ENCODE results near the gene GPANK1.

The GPANK1 gene

DNA sequence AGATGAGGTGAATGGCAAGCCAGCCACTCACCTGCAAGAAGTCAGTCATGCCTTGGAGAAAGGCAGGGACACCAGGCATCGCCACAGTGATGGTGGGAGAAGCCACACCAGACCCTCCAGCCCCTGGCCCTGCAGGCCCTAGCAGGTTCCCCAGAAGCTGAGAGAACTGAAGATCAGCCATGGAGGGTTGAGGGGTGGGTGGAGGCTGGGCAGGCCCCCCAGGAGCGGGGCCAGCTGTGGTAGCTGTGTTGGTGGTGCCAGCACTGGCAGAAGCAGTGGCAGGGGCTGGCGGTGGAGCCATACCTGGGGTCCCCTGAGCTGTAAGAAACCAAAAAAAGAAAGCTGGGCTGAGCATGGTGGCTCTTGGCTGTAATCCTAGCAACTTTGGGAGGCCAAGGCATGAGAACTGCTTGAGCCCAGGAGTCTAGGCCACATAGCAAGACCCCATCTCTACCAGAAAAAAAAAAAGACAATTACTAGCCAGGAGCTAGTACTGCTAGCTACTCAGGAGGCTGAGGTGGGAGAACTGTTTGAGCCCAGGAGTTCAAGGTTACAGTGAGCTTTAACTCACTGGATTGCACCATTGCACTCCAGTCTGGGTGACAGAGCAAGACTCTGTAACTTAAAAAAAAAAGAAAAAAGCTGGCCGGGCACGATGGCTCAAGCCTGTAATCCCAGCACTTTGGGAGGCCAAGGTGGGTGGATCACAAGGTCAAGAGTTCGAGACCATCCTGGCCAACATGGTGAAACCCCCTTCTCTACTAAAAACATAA lies 21.8 kb downstream of the GPANK1 start:
- DNase-seq (ENCODE audit: low read depth in 2 of 3, low spot score in 1 of 3) = no peak

DNA sequence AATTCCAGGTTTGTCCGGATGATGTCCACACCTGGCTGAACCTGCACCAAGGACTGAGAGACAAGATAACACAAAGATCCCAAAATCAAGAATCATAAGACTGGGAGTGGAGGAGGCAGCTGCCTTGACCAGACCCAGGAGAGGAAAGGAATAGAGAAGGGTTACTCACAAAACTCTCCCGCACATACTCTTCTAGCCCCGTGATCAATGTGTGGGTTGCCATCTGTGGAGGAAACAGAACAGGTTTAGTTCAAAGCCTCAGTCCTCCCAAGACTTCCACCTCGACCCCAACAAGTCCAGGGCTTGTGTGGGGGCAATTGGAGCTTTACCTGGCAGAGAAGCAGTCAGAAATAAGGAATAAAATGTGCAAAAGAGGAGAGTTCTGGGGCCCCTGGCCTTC lies 23.4 kb downstream of the GPANK1 start:
- DNase-seq (ENCODE audit: low read depth in 2 of 3, low spot score in 1 of 3) = no peak

DNA sequence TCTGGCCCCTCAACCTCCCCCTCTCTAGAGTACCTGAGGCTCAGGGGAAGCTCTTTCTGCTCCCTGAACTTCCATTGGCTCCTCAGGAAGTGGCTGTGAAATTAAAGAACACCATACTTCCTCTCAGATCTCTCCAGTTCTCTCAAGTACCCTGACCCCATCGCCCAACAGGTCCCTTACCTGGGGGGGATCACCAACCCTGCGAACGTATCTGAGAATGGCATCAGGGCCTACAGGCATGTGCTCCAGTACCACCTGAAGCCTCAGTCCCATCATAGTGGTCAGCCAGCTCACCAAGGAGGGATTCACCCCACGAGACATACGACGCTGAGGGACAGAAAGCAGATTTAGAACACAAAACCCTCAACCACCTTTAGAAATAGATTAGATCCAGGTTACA lies 24.2 kb downstream of the GPANK1 start:
- DNase-seq (ENCODE audit: low read depth in 2 of 3, low spot score in 1 of 3) = no peak

GRCh38 chr6:31639449-31639861 lies 25.3 kb downstream of the GPANK1 start:
- DNase-seq (ENCODE audit: low read depth in 2 of 3, low spot score in 1 of 3) = peak in 1 of 3 donors; percentile 16

DNA sequence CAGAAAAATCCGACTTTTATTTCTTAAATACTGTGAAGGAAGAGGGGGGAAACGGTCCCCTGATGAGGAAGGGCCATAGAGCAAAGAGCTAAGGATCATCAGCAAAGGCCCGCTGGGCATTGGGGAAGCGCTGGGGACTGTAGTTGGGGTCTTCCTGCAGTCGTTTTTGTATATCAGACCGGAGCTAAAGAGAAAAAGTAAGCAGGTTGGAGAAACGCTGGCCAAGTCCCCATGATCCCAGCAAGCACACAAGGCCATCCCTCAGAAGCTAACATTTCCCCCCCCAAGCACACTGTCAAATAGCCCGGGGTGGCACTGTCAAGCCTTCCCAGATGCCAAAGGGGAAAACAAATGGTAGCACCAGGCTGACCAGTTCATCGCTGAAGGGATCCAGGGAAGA lies 25.8 kb downstream of the GPANK1 start:
- DNase-seq (ENCODE audit: low read depth in 2 of 3, low spot score in 1 of 3) = no peak

- no peak for DNase-seq (ENCODE audit: low read depth in 2 of 3, low spot score in 1 of 3)
Observed at GRCh38 chr6:31636698-31637596, 27.9 kb downstream of the GPANK1 start.

- no peak for DNase-seq (ENCODE audit: low read depth in 2 of 3, low spot score in 1 of 3)
Observed at GRCh38 chr6:31634969-31635575, 29.7 kb downstream of the GPANK1 start.

DNA sequence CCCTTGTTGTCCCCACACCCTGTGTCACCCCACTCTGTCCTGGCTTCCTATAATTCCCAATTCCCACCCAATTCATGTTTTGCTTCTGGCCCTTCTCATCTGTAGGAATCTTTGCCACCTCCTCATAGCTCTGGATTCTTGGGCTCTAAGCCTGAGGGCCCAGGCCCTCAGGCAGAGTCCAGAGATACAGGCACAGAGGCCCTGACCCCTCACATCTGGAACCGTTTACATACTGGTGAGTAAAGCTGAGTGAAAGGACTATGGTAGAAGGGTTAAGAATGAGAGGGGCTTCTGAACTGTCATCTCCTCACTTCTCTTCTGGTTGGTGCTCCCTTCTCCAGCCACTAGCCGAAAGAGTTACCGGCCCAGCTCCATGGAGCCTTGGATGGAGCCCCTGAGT lies 30.7 kb downstream of the GPANK1 start:
- DNase-seq (ENCODE audit: low read depth in 2 of 3, low spot score in 1 of 3) = no peak

- no peak for DNase-seq (ENCODE audit: low read depth in 2 of 3, low spot score in 1 of 3)
Observed at GRCh38 chr6:31633447-31633846, 31.4 kb downstream of the GPANK1 start.

DNA sequence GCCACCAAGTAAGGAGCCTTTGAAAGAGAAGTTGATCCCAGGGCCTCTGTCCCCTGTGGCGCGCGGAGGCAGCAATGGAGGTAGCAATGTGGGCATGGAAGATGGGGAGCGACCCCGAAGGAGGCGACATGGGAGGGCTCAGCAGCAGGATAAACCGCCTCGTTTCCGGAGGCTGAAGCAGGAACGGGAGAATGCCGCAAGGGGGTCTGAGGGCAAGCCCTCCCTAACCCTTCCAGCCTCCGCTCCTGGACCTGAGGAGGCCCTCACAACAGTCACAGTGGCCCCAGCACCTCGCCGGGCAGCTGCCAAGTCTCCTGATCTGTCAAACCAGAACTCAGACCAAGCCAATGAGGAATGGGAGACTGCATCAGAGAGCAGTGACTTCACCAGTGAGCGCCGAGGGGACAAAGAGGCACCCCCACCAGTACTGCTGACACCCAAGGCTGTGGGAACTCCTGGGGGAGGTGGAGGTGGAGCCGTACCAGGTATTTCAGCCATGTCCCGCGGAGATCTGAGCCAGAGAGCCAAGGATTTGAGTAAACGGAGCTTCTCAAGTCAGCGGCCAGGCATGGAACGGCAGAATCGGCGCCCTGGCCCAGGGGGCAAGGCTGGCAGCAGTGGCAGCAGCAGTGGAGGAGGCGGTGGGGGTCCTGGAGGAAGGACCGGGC lies 32.4 kb downstream of the GPANK1 start:
- no peak for DNase-seq (ENCODE audit: low read depth in 2 of 3, low spot score in 1 of 3)

GRCh38 chr6:31631681-31632278 lies 33.0 kb downstream of the GPANK1 start:
- no peak for DNase-seq (ENCODE audit: low read depth in 2 of 3, low spot score in 1 of 3)

GRCh38 chr6:31631209-31631608 lies 33.6 kb downstream of the GPANK1 start:
- DNase-seq (ENCODE audit: low read depth in 2 of 3, low spot score in 1 of 3) = no peak

- no peak for DNase-seq (ENCODE audit: low read depth in 2 of 3, low spot score in 1 of 3)
Observed at GRCh38 chr6:31630177-31630934, 34.4 kb downstream of the GPANK1 start.

- DNase-seq (ENCODE audit: low read depth in 2 of 3, low spot score in 1 of 3) = no peak
Observed at GRCh38 chr6:31629014-31629413, 35.8 kb downstream of the GPANK1 start.

DNA sequence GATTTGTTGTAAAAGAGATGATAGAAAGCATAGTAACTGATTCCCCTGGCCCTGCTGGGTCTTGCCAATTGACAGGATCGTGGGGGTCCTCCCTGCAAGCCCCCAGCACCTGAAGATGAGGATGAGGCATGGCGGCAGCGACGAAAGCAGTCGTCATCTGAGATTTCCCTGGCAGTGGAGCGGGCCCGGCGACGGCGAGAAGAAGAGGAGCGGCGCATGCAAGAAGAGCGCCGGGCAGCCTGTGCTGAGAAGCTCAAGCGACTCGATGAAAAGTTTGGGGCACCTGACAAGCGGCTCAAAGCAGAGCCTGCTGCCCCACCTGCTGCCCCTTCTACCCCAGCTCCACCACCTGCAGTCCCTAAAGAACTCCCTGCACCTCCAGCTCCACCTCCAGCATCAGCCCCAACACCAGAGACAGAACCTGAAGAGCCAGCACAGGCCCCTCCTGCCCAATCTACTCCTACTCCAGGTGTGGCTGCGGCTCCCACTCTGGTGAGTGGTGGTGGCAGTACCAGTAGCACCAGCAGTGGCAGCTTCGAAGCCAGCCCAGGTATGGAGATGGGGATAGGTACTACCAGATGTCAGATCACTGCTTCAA lies 37.0 kb downstream of the GPANK1 start:
- DNase-seq (ENCODE audit: low read depth in 2 of 3, low spot score in 1 of 3) = no peak

GRCh38 chr6:31626952-31627351 lies 37.8 kb downstream of the GPANK1 start:
- DNase-seq (ENCODE audit: low read depth in 2 of 3, low spot score in 1 of 3) = no peak

DNA sequence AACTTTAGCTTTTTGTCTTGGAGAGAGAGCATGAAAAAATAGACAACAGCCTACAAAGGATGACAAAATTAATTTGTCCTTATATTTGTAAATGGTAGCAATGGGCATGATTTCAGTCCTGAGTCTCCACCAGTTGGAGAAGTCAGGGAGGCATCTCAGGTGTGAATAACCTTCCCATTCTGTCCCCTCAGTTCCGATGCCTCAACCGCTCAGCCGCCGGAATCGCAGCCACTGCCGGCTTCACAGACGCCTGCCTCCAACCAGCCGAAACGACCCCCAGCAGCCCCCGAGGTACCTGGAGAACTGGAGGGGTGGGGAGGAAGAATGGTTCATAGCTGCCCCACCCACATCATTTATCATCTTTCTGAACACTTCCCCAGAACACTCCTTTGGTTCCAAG lies 40.7 kb downstream of the GPANK1 start:
- DNase-seq (ENCODE audit: low read depth in 2 of 3, low spot score in 1 of 3) = no peak

GRCh38 chr6:31622684-31623091 lies 42.1 kb downstream of the GPANK1 start:
- DNase-seq (ENCODE audit: low read depth in 2 of 3, low spot score in 1 of 3) = no peak

DNA sequence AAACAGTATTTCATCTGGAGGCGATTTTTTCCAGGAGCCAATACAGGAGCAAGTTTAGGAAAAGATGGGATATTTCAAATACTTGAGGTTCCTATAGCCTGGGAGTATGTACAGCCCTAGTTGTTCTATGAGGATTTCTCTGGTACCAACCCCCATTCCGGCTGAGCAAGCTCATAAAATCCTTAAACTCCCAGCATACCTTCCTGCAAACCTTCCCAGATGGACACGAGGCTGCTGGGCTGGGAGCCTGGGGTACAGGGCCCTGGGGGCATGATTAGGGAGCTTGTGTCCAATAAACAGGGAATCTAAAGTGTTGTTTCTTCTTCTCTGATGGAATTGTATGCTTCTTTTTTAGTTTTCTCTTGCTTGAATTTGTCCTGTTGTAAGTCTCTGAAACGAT lies 42.8 kb downstream of the GPANK1 start:
- DNase-seq (ENCODE audit: low read depth in 2 of 3, low spot score in 1 of 3) = no peak

All from stimulated activated CD4-positive, alpha-beta T cell treated with anti-CD3 and anti-CD28 coated beads, Interleukin-12 subunit alpha, Interleukin-12 subunit beta, amount 100 ng/mL, for 48 hours (primary cell).